ENCODE data around the gene CDH6. TPM values are rescaled to one million over a fixed set of nuclear protein-coding genes. Genes with fewer than 3 reads are reported as not detected.

CDH6 gene
- total RNA-seq, result 1 to 10 TPM in 1 of 2 donors, under 1 TPM in 1; 0.52 to 2.0 TPM

GRCh38 chr5:31193591-31194467 lies at the start of gene CDH6:
Gene CDH6 (plus strand): TSS chr5:31193686. CDS start chr5:31267474, 73,788 bp downstream.
- Histone ChIP-seq H3K27me3 (peaks cover 23% of the 10 kb centered on the region), H3K36me3 (no peaks in the 10 kb centered on the region), H3K9me3 (no peaks in the 10 kb centered on the region), H3K9ac (ENCODE audit: low read depth in 2 of 2, low read length in 2 of 2) (no peak within 1 kb of the TSS), H3K4me1 (peaks cover 4% of the 10 kb centered on the region), H3K4me3 (peak within 1 kb of the TSS; percentile 23), H3K27ac (no peak within 1 kb of the TSS)
- TF ChIP-seq, protein P1, sequence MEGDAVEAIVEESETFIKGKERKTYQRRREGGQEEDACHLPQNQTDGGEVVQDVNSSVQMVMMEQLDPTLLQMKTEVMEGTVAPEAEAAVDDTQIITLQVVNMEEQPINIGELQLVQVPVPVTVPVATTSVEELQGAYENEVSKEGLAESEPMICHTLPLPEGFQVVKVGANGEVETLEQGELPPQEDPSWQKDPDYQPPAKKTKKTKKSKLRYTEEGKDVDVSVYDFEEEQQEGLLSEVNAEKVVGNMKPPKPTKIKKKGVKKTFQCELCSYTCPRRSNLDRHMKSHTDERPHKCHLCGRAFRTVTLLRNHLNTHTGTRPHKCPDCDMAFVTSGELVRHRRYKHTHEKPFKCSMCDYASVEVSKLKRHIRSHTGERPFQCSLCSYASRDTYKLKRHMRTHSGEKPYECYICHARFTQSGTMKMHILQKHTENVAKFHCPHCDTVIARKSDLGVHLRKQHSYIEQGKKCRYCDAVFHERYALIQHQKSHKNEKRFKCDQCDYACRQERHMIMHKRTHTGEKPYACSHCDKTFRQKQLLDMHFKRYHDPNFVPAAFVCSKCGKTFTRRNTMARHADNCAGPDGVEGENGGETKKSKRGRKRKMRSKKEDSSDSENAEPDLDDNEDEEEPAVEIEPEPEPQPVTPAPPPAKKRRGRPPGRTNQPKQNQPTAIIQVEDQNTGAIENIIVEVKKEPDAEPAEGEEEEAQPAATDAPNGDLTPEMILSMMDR (IDR thresholded peaks at IDR 0.05), result no peak
- DNase-seq, result no peak
- intact Hi-C loops (cut with DNase I), result no loop called here

DNA sequence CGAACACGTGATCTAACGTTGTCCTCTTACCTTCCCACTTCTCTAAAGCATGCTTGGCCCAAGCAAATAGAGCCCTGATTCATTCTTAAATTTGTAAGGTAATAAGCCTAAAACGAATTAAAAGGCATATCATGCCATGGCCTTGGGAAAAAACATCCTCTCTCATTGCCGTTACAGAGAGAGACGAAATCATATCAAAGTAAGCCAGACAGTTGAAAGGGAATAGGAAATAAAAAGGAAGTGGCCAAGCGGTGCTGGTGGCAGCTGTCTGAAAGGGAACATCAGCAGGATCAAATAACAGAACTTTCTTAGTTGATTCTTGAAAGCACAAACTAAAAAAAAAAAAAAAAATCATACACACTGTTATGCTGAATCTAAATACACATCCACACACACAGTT lies 49.1 kb upstream of the CDH6 start:
- Histone ChIP-seq H3K27ac (no peak overlapping the region), H3K9ac (ENCODE audit: low read depth in 2 of 2, low read length in 2 of 2) (no peak overlapping the region), H3K36me3 (no peaks in the 10 kb centered on the region), H3K9me3 (no peaks in the 10 kb centered on the region), H3K4me3 (no peak overlapping the region), H3K27me3 (no peaks in the 10 kb centered on the region), H3K4me1 (no peaks in the 10 kb centered on the region)
- intact Hi-C loops (cut with DNase I), result no loop called here
- no peak for DNase-seq
- TF ChIP-seq, protein P1 (IDR thresholded peaks at IDR 0.05), result no peak

DNA sequence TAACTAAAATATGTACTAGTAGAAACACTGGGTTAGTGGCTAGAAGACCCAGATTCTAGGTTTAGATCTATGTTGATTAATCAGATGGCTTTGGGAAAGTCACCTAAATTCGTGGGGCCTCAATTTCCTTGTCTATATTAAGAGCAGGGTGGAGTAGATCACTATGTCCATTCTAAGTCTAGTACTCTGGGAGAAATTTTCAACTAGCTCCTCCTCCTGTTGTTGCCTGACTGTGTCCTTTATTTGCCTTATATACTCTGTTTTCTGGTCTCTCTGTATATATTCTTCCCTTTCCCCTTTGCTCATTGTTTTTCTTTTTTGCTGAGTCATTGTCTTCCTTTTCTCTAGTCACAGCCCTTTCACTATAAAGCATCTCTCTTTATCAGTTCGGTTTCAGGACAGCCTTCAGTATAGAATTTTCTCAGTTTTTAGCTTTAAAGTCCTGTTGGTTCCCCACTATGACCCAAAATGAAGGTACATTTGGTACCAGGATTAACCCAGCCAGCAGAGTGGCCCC lies 44.5 kb upstream of the CDH6 start:
- no peaks in the 10 kb centered on the region for H3K4me1 ChIP-seq
- no peaks in the 10 kb centered on the region for H3K36me3 ChIP-seq
- no peaks in the 10 kb centered on the region for H3K27me3 ChIP-seq
- DNase-seq, result no peak
- H3K4me3 ChIP-seq, result no peak overlapping the region
- H3K9me3 ChIP-seq, result no peaks in the 10 kb centered on the region
- H3K27ac ChIP-seq, result no peak overlapping the region
- intact Hi-C loops (cut with DNase I), result no loop called here
- H3K9ac ChIP-seq (ENCODE audit: low read depth in 2 of 2, low read length in 2 of 2), result no peak overlapping the region
- TF ChIP-seq, protein P1 (IDR thresholded peaks at IDR 0.05), result no peak

DNA sequence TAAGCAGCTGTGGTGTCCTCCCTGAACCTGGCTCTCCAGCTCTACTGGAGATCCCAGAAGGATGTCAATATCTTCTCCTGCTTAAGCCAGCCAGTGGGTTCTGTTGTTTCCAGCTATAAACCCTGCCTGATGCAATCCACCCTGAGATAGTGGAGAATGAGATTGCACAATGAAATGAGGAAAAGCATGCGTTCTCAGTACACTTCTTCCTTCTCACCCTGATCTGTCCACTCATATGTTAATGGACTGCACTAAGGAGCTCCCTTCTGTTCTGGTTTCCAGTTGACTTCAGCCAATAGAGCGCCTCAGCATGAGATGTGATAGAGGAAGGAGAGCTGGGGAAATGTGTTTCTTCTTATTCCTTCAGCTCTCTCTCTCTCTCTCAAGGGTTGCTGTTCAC lies 40.0 kb upstream of the CDH6 start:
- TF ChIP-seq, protein P1 (IDR thresholded peaks at IDR 0.05), result no peak
- no peaks in the 10 kb centered on the region for H3K9me3 ChIP-seq
- intact Hi-C loops (cut with DNase I), result no loop called here
- H3K27me3 ChIP-seq, result no peaks in the 10 kb centered on the region
- DNase-seq, result no peak
- no peak overlapping the region for H3K9ac ChIP-seq (ENCODE audit: low read depth in 2 of 2, low read length in 2 of 2)
- no peak overlapping the region for H3K4me3 ChIP-seq
- H3K36me3 ChIP-seq, result no peaks in the 10 kb centered on the region
- H3K4me1 ChIP-seq, result no peaks in the 10 kb centered on the region
- no peak overlapping the region for H3K27ac ChIP-seq

- Histone ChIP-seq H3K9ac (ENCODE audit: low read depth in 2 of 2, low read length in 2 of 2) (no peak overlapping the region), H3K4me3 (no peak overlapping the region), H3K27me3 (no peaks in the 10 kb centered on the region), H3K36me3 (no peaks in the 10 kb centered on the region), H3K4me1 (no peaks in the 10 kb centered on the region), H3K9me3 (no peaks in the 10 kb centered on the region), H3K27ac (no peak overlapping the region)
- TF ChIP-seq, protein P1 (IDR thresholded peaks at IDR 0.05), result no peak
- DNase-seq, result no peak
- intact Hi-C loops (cut with DNase I), result no loop called here
Measured at GRCh38 chr5:31156631-31157160, 36.8 kb upstream of the CDH6 start.

All from colonic mucosa (tissue), 4 donors.